ENCODE results near the gene UGT1A10.
"Not testable (repeated sequence)": the region's sequence is repeated elsewhere in the genome, so short reads cannot be mapped to it uniquely, and the experiment has no call there.

The UGT1A10 gene

DNA sequence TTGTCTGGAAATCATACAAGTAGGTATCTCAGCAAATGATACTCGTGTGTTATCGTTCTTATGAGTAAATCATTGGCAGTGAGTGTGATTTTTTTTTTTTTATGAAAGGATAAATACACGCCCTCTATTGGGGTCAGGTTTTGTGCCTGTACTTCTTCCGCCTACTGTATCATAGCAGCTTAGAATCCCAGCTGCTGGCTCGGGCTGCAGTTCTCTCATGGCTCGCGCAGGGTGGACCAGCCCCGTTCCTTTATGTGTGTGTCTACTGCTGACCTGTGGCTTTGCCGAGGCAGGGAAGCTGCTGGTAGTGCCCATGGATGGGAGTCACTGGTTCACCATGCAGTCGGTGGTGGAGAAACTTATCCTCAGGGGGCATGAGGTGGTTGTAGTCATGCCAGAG, at the start of gene UGT1A10:
Gene UGT1A10 (plus strand): TSS at position 143 of the 400 bp plus-strand sequence. CDS start 75 bp downstream, at position 218.
- not testable (repeated sequence) for DNase-seq

DNA sequence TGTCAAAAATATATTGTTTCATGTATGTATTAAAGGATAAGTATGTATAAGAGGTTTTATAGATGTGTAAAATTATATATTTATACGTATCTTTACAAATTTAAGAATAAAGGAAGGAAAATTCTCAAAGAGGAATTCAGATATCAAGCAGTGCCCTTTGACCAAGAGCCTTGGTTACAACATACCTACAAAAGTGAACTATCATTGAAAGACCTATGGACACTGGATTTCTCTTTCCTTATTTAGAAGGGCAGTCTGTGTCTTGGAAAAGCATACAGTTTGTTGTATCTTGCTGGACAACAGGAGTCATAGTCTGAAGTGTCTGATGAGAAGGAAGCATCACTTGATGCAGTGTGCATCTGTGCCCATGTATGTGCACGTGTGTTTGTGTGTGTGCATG, 47.8 kb upstream of the UGT1A10 start:
- no peak for DNase-seq

- DNase-seq = not testable (repeated sequence)
Observed at GRCh38 chr2:233592706-233593105, 43.5 kb upstream of the UGT1A10 start.

GRCh38 chr2:233593201-233593600, 43.0 kb upstream of the UGT1A10 start:
- DNase-seq = no peak

- no peak for DNase-seq
Observed at GRCh38 chr2:233597522-233597921, 38.7 kb upstream of the UGT1A10 start.

- DNase-seq = no peak
Observed at GRCh38 chr2:233598952-233599351, 37.3 kb upstream of the UGT1A10 start.

DNA sequence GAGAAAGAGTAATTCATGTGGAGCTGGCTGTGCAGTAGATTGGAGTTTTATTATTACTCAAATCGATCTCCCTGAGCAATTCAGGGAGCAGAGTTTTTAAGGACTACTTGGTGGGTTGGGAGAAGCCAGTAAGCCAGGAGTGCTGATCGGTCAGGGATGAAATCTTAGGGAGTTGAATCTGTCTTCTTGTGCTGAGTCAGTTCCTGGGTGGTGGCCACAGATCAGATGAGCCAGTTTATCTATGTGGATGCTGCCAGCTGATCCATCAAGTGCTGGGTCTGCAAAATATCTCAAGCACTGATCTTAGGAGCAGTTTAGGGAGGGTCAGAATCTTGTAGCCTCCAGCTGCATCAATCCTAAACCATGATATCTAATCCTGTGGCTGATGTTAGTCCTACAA, 35.9 kb upstream of the UGT1A10 start:
- no peak for DNase-seq

DNA sequence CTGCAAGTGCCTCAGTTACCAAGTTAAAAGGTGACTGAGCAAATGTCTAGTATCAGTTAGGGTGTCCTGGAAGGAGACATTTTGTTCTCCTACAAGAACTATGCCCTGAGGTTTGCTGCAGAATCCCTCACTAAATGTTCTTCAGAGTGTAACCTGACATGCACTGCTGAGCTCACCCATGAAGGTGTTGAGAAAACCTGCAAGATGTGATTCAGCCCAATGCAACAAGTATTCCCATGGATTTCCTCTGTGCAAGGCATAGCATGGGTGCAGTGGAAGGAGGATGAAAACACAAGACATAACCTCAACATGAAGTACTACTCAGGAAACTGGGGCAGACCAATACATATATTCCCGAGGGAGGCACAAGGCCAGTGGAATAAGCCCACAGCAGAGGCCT, 34.2 kb upstream of the UGT1A10 start:
- no peak for DNase-seq

DNA sequence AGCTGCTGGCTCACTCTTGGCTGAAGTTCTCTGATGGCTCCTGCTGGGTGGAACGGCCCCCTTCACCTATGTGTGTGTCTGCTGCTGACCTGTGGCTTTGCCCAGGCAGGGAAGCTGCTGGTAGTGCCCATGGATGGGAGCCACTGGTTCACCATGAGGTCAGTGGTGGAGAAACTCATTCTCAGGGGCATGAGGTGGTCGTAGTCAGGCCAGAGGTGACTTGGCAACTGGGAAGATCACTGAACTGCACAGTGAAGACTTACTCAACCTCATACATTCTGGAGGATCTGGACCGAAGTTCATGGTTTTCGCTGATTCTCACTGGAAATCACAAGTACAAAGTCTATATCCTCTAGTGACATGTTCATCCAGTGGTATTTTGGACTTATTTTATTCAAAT, 32.7 kb upstream of the UGT1A10 start:
- no peak for DNase-seq

DNA sequence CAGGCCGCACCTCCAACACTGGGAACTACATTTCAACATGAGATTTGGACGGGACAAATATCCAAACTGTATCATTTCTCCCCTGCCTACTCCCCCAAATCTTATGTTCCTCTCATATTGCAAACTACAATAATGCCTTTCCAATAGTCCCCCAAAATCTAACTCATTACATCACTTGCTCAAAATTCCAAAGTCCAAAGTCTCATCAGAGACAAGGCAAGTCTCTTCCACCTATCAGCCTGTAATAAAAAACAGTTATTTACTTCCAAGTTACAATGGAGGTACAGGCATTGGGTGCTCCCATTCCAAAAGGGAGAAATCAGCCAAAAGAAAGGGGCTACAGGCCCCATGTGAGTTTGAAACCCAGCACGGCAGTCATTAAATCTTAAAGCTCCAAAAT, 31.4 kb upstream of the UGT1A10 start:
- DNase-seq = no peak

- no peak for DNase-seq
Observed at GRCh38 chr2:233605680-233606079, 30.6 kb upstream of the UGT1A10 start.

- DNase-seq = no peak
Observed at GRCh38 chr2:233611284-233611683, 25.0 kb upstream of the UGT1A10 start.

- DNase-seq = not testable (repeated sequence)
Observed at GRCh38 chr2:233617476-233617875, 18.8 kb upstream of the UGT1A10 start, which contains the start of gene UGT1A8. Gene UGT1A8 (plus strand): TSS chr2:233617633. CDS start chr2:233617708, 75 bp downstream.

GRCh38 chr2:233620204-233620603, 16.0 kb upstream of the UGT1A10 start:
- no peak for DNase-seq

GRCh38 chr2:233621863-233622262, 14.4 kb upstream of the UGT1A10 start:
- not testable (repeated sequence) for DNase-seq

DNA sequence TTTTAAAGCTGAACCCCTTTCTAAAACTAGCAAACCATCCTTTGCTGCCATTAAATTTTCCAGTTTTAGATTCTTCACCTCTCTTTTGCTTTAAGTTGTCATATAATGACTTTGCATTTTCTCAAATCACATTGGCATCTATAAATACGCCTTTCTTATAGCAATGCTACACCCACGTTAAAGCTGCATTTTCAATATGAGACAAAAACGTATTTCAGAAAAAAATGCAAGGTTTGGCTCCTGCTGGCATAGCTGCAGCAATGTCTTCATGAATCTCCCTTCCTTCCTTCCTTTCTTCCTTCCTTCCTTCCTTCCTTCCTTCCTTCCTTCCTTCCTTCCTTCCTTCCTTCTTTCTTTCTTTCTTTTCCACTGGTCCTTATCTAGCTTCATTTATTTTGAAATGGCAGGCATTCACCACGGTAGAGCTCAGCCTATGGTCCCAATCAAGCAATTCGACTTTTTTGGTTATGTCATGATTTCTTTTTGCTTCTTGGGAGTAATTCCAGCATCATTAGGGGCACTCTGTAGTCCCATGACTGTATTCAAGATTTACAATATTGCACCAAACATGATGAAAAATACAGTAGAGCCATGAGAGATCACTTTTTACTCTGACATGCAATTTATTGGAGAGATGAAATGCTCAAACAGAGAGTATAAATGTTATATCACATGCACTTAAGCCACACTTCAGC, 8.8 kb upstream of the UGT1A10 start:
- DNase-seq = no peak

DNA sequence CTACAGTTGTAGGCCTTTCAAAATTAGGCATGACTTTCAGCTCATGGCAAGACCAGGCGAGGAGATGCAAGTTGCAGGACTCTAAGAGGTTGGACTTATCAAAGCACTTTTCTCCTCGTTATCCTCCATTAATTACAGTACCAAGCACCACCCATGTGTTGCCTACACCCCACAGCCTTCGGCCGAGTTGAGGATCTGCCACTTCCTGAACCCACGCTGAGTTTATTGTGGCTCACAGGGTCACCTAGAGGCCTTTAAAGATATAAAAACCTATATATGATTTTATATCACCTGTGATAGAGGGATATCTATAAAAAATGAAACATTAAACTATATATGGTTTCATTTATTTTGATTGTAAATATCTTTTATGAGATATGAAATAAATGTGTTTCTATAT, 2.6 kb downstream of the UGT1A10 start:
- no peak for DNase-seq

GRCh38 chr2:233639860-233640259, 3.6 kb downstream of the UGT1A10 start:
- DNase-seq = no peak

- DNase-seq = no peak
Observed at GRCh38 chr2:233643128-233643527, 6.9 kb downstream of the UGT1A10 start.

GRCh38 chr2:233646033-233646432, 9.8 kb downstream of the UGT1A10 start:
- DNase-seq = not testable (repeated sequence)

GRCh38 chr2:233650981-233651380, 14.7 kb downstream of the UGT1A10 start:
- DNase-seq = no peak

GRCh38 chr2:233651430-233651829, 15.2 kb downstream of the UGT1A10 start:
- no peak for DNase-seq

DNA sequence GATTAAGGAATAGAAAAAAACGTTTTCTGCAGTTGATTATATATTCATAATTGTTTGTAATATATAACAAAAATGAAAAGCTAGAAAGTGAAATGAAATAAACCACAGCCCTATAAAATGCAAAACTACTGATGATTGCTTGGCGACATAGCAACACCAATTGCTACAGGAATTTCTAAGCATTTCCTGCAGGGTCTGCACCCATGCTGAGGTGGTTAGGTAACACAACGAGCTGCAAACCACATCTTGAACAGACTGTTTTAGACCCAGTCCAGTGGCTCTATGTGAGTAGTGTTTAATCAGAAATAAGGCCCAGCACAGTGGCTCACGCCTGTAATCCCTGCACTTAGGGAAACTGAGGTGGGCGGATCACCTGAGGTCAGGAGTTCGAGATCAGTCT, 18.3 kb downstream of the UGT1A10 start:
- DNase-seq = no peak

DNA sequence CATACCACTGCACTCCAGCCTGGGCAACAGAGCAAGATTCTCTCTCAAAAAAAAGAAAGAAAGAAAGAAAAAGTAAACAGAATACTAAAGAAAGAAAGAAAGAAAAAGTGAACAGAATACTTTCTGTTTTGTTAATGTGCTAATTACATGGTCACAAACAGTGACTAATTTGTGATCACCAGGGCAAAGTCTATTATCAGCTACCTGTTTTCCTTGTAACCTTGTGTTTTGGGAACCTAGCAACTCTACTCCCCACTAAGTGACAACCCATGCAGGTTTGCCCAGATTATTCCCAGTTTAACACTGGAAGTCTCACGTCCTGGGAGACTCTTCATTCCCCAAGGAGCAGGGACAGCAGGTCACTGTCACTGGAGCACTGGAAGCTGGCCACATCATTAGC, 18.8 kb downstream of the UGT1A10 start:
- no peak for DNase-seq

GRCh38 chr2:233655943-233656342, 19.7 kb downstream of the UGT1A10 start:
- not testable (repeated sequence) for DNase-seq

Data from CD4-positive, alpha-beta T cell treated with Interleukin-17A for 4 hours (primary cell).